ENCODE measurements around the gene CD247.

DNA sequence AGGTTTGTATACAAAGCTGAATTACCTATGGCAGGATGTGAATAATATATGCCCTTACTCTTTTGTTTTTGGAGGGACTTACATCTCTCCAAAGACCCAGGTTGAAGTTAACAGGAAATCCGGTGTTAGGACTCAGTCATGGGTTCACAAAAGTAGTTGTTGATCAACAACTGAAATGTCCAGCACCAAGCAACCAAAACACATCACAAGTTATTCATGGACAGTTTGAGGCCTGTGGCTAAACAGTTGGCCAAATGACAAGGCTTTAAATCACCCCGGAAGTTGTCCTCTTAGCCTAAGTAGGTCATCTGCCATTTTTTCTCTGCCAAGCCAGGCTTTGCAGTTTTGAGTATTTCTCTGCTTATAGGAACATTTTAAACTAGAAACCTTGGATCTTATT, 89.9 kb downstream of the CD247 start:
- TF ChIP-seq YY1 (IDR thresholded peaks at IDR 0.05; ENCODE audit: insufficient read depth, insufficient read length) (no peak), ZNF274 (IDR thresholded peaks at IDR 0.05; ENCODE audit: low read depth, low read length) (no peak)
